Neural progenitor cell (in vitro differentiated cells): ENCODE results near the gene ERFL.

Source experiments
- CTCF ChIP-seq: fragments of 200-600 bp; sonication (generic); IDR thresholded peaks from 2 replicates; pipeline ENCODE4 v1.5.1; 2017; ENCODE audit warnings: antibody characterized with exemption, mild to moderate bottlenecking
- EZH2 ChIP-seq: fragments of 200-600 bp; sonication (generic); IDR thresholded peaks from 2 replicates; pipeline ENCODE4 v1.6.1; 2017; ENCODE audit warnings: antibody characterized with exemption, mild to moderate bottlenecking, moderate library complexity

- TF ChIP-seq CTCF (no peak), EZH2 (no peak)
Measured at GRCh38 chr19:41918095-41918494, 10.2 kb downstream of the ERFL start.
